GM04504 (cell line): Measurements from ENCODE around the gene ADARB2.

Source experiments
- DNase-seq: peaks from one replicate; pipeline ENCODE4 v3.0.0-alpha.2; 2012; ENCODE audit warnings: low read depth

ADARB2 gene

DNA sequence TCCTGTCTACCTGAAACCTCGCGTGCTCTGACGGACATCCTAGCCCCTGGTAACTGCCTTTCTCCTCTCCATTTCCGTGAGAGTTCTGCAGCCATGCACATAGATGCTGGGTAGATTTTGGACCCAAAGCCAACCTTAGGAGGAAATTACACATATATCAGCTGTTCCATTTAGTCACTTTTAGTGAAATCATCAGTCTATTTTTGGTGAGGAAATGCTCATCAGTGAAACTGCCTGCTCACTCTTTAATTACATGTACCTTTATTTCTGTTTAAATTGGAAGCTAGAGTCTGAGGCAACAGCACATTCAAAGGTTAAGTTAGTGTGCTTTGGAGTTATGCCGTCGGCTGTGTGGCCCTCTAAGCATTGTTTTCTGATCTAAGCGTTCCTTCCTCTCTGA is 449.8 kb downstream of the ADARB2 start:
- DNase-seq, result no peak

DNA sequence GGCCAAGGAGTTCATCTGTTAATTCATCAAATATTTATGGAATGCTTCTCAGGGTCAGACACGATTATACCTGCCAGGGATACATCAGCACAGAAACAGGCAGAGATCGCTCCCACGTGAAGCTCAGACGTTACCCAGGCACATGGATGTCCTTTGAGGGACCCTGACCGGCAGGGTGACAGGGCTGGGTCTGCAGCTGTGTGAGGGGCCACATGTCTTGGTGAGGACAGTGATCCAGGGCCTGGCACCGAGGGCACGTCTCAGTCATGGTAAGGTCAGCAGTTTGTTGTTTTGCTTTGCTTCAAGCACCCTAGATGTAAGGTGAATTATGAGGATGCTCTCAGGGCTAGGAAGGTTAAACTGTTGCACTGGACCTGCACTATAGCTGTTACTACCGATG is 453.2 kb downstream of the ADARB2 start:
- no peak for DNase-seq

DNA sequence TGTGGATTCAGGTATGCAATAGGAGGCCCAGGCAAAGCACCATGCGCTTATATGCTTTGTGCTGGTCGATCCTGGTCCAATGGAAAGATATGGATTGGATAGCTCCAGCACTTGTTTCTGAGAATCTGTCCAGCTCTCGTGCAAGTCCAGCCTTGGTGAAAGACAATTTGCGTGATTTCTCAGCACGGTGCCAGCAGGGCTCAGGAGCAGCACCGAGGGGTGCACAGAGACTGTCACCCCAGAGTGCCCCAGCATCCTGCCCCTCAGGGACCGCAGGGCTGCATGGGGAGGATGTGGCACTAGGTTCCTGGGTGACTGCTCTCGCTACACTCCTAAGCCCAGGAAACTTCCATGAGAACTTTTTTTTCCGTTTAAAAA is 455.9 kb downstream of the ADARB2 start:
- no peak for DNase-seq

DNA sequence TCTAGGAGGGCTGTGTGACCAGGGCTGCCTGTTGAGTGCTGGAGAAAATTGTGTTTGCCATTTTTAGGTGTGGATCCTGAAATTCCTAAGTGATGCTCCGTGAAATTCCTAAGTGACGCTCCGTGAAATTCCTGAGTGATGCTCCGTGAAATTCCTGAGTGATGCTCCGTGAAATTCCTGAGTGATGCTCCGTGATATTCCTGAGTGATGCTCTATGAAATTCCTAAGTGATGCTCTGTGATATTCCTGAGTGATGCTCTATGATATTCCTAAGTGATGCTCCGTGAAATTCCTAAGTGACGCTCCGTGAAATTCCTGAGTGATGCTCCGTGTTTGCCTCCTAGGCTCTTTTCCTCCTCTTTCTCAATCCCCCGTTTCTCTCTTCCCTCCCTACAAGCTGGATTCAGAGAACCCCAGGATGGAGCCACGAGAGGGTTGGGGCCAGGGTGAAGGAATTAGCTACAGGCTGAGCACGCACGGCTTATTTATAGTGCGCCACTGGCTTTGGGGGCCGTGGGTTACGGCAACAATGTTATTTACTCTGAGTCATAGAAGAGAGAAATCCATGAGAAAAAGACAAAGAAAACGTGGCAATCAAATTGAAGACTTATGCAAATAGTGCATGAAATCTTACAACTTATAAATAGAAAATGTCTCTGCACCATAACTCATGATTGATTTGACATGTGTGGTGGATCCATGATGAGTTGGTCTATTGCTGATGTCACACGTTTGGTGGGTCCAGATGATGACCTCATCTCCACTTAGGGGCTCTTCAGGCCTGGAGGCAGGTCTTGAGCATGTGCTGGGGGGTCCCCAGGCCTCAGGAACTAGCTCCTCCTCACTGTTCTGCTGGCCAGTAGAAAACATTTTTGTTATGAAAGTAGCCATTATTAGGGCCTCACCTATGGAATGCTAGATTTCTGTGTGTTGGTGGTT is 456.6 kb downstream of the ADARB2 start:
- no peak for DNase-seq

GRCh38 chr10:1278306-1278705 is 459.0 kb downstream of the ADARB2 start:
- no peak for DNase-seq

- no peak for DNase-seq
These were observed 462.4 kb downstream of the ADARB2 start for GRCh38 chr10:1274701-1275544.

DNA sequence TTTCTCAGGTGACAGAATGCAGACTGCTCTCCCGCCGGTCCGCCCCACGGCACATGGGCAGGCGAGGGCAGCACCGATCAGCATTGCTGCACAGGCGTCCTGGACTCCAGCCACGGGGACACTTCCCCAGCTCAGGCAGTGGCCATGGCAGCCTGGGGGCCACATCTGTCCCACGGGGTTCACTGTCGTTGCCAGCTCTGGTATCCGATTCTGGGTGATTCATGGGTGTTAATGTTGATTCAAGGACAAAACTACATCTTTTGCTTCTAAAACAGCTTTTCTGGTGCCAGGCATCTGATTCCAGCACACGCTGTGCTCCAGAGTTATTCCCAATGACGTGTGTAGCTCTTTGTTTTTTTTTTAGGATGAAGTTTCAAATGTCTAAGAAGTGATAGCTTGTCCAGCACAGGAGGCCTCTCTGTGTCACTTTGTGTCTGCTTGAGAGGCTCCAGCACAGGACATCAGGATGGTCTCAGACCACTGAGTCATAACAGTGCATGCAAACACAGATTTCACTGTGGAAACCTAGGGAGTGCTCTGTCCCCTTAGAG is 463.1 kb downstream of the ADARB2 start:
- no peak for DNase-seq

DNA sequence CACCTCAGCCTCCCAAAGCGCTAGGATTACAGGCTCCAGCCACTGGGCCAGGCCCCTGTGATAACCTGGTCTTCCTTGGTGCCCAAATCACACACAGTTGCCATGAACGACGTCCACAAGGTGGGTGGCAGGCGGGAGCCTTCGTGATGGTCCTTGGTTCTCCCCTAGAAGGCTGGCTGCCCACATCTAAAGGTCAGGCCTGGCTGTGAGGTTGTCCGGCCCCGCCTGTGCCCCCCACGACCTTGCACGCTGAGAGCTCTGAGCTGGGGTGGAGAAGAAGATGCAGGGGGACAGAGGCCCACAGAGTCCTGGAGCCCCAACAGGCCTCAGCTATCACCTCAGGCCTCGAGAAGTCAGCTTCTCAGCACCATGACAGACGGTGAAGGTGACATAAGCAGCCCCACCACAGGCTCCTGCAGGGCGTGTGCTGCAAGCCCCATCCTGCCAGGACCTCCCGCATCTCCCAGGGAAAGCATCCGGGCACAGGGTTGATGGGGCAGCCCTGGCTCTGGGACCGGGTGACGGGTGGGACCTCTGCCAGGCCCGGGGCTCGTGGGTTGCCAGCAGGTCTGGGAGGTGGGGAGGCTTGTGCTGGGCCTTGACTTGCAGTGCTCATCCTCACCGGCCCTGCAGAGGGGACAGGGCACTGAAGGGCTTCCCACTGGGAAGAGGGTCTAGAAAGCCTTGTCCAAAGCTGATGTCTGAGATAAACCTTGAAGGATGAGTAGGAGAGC is 463.8 kb downstream of the ADARB2 start:
- DNase-seq, result no peak

DNA sequence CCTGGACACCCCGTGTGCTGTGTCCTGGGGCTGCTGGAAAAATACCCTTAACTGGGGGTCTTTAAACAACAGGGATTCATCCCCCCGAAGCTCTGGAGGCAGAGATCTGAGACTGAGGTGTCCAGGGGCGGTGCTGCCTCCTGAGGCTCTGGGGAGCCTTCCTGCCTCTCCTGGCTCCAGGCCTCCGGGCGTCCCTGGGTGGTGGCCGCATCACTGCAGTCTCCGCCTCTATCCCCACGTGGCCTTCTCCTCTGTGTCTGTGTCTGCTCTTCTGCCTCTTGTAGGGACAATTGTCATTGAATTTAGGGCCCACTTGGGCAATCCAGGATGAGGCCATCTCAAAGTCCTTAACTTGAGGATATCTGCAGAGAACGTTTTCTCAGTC is 464.6 kb downstream of the ADARB2 start:
- DNase-seq, result no peak

DNA sequence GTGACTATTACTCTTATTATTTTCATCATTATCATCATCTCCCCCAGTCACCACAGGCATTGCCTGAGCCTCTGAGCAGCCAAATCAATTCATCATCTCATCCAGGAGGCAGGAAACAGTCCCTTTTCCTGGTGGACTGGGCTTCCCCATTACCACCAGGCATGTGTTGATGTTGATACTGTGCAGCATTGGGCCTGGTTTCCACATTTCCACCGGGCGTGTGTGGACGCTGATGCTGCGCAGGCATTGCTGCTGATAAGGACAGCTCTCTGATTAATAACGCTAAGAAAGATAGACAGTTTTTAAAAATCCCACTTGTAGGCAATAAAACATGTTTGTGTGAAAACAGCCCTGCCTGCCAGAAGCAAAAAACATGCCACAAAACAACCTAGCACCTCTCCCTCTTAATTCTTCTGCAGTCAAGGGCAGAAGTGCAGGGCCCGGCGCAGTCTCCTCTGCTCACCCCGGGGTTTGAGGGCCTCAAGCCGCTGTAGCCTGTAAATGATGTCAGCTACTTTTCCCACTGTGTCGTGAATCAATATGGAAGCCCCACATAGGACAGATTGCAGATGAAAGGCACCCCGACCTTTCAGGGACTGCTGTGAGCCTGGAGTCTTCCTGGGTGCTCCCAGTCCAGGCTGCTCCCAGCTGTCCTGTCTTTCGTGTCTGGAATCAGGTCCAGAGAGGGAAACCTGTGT is 465.1 kb downstream of the ADARB2 start:
- no peak for DNase-seq

- DNase-seq, result no peak
These were observed 466.4 kb downstream of the ADARB2 start for GRCh38 chr10:1270906-1271305.

GRCh38 chr10:1270490-1270889 is 466.8 kb downstream of the ADARB2 start:
- DNase-seq, result no peak

DNA sequence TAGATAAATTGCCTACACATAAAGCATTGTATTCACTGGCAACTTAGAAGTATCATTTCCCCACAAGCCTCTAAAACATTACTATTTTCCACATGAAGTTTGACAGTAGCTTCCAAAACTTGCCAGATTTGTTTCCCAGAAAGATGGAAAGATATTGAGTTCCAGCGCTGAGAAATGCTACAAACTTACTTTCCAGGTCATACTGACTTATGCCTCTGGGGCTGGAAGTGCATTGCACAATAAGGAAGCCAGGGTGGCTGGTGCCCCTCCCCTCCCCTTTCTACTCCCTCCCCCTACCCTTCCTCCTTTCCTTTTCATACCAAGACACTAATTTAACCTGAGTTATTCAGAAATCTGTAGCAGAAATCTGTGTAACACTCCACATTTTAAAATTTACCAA is 468.5 kb downstream of the ADARB2 start:
- no peak for DNase-seq

DNA sequence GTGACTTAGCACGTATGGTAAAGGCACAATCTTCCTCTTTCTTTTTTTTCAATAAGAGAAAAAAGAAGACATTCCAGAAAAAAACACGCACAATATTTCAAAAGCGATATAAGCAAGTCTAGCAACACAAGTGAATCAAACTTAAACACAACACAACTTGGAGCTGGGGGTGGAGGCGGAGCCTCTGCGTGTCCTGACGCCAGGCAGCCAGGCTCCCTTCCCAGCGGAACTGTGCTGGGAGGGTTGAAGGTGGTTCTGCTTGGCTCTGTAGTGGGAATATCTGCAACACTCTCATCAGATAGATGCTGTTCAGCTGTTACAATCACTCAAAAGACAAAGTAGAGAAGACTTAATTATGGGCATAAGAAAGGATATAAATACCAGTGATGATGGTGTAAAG is 469.8 kb downstream of the ADARB2 start:
- DNase-seq, result no peak

DNA sequence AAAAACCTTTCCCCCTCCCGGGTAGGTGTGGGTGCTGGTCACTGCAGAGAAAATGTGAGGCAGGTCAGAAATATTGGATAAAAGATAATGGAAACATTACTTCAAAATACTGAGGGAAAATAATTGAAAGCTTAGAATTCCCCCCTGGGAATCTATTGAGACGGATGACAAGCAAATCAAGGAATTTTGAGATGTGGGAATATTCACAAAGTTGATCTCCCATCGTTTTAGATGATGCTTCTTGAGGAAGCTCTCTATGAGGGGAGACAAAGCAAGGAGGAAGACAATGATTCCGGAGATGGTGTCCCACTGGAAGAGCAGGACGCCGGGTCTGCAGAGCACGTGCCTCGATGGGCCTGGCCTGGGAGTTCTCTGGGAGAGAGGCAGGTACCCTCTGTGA is 470.2 kb downstream of the ADARB2 start:
- DNase-seq, result no peak

- no peak for DNase-seq
These were observed 471.1 kb downstream of the ADARB2 start for GRCh38 chr10:1266033-1266802.

- no peak for DNase-seq
These were observed 473.3 kb downstream of the ADARB2 start for GRCh38 chr10:1264001-1264400.

DNA sequence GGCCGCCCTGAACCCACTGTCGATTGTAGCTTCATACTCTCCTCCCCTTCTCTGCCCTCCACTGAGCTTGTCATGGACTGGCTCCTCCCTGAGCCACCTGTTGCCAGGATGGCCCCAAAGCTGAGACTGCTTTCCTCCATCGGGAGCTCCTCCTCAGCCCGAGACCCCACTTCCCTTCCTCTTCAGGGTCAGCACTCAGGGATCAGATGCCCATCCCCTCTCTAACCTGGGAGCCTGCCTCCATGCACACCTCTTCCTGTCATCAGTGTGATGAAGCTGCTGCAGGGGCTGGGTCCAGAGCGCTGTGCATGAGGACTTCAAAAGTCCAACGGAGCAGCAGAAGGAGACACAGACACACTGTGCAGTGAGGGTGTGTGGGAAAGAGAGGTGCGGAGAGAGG is 480.1 kb downstream of the ADARB2 start:
- no peak for DNase-seq

DNA sequence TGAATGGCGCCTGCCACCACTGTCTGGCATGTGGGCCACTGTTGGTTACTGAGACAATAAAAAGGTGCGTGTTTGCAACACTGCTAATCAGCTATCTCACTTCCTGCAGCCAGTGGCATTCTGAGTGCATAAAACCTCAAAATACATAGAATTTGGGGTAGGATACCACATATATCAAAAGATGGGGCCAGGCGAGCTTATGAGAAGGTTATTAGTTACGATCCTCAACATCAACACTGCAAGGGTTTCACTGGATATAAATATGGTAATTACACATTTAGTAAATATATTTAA is 480.9 kb downstream of the ADARB2 start:
- DNase-seq, result no peak

GRCh38 chr10:1255600-1256431 is 481.5 kb downstream of the ADARB2 start:
- DNase-seq, result no peak
